ENCODE measurements around the gene EEPD1.

DNA sequence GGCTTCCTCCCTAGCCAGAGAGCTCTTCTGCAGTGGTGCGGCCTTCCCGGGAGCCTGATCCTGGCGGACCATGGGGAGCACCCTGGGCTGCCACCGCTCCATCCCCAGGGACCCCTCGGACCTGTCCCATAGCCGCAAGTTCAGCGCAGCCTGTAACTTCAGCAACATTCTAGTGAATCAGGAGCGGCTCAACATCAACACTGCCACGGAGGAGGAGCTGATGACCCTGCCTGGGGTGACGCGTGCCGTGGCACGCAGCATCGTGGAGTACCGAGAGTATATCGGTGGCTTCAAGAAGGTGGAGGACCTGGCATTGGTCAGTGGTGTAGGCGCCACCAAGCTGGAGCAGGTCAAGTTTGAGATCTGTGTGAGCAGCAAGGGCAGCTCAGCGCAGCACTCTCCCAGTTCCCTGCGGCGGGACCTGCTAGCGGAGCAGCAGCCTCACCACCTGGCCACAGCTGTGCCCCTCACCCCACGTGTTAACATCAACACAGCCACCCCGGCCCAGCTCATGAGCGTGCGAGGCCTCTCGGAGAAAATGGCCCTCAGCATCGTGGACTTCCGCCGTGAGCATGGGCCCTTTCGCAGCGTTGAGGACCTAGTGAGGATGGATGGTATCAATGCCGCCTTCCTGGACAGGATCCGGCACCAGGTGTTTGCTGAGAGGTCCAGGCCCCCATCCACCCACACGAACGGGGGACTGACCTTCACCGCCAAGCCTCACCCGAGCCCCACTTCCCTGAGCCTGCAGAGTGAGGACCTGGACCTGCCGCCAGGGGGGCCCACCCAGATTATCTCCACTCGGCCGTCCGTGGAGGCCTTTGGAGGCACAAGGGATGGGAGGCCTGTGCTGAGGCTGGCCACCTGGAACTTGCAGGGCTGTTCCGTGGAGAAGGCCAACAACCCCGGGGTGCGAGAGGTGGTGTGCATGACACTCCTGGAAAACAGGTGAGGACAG, 1.5 kb downstream of the EEPD1 start:
- TF ChIP-seq CTCF (IDR thresholded peaks at IDR 0.05; ENCODE audit: borderline replicate concordance, extremely low read depth, low read length, poor library complexity, severe bottlenecking) (no peak), EZH2 (IDR thresholded peaks at IDR 0.05; ENCODE audit: borderline replicate concordance, low read depth, low read length, severe bottlenecking) (no peak)

Data from DND-41 (cell line).